RPMI7951 (cell line): ENCODE results near the gene ROPN1B. TPM values are rescaled to one million over a fixed set of nuclear protein-coding genes. Genes with fewer than 3 reads are reported as not detected.

Source experiments
- DNase-seq: peaks from one replicate; pipeline ENCODE4 v3.0.0-alpha.2; 2012; ENCODE audit warnings: low read depth
- total RNA-seq: library from RNA; depleted of rRNA; stranded (reverse); fragments of >200 nt; shearing (Covaris generic); gene quantifications from 2 replicates; pipeline ENCODE4 v1.2.3, GENCODE V29; 2014

Gene ROPN1B
- total RNA-seq, 1 experiment from 2014 or later, result 1.3 TPM

DNA sequence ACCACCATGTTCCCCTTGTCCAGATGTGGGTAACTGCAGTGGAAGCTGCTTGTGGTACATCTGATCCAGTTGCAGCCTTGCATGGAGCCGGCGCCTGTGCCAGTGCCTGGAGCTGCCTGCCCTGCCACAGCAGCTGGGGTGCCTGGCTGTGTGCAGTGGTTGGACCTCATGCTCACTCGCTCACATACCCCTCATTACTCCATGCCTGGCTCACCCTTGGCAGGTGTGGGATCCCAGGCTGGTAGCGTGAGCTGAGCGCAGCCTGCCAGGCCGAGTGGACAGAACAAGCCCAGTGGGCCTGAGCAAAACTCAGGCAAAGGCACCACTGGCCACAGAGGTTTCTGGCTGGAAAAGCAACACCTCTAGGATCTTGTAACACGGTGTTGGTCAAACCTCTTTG is 35.7 kb downstream of the ROPN1B start:
- no peak for DNase-seq

DNA sequence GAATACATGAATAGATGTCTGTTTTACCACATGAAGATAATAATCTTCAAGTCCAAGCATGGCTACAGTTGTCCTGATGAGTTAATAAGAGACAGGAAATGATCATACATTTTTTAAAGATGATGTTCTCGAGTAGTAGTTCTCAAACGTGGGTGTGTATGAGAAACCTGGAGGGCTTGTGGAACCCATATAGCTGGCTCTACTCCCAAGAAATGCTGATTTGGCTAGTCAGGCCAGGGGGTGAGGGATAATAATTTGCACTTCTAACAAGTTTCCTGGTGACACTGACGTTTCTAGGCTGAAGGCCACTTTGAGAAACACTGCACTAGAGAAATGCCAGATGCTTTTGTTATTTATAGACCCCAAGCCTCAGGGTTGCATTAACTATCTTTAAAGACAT is 37.0 kb downstream of the ROPN1B start:
- peak; percentile 38 for DNase-seq

DNA sequence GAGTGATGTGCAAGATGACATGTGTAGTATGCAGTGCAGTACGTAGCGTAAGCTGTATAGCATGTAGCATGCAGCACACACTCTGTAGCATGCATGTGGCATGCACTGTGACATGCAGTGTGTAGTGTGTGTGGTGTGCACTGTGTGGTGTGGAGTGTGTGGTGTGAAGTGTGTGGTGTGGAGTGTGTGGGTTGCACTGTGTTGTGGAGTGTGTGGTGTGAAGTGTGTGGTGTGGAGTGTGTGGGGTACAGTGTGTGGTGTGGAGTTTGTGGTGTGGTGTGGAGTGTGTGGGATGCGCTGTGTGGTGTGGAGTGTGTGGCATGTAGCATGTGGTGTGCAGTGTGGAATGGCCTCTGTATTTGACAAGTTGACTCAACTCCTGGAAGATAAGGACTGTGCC is 39.2 kb downstream of the ROPN1B start:
- DNase-seq, result no peak

DNA sequence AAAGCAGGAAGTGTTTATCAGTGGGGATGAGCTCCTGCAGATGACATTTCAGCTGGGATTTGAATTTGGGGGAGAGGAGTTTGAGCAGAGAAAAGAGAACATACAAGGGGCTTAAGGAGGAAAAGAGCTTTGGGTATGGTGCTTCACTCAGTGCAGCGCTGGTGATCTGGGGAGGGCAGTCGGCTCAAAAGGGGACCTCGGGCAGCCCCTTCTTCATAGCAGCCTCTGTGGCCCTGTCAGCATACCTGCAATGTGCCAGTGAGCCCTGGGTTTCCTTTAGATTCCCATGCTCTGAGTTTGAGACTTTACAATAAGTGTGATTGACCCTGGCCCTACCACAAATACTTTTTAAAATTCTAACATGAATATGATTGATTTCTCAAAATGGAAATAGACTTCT is 40.2 kb downstream of the ROPN1B start:
- DNase-seq, result no peak

- DNase-seq, result peak; percentile 68
Observed at GRCh38 chr3:126013751-126014156, 44.8 kb downstream of the ROPN1B start.

DNA sequence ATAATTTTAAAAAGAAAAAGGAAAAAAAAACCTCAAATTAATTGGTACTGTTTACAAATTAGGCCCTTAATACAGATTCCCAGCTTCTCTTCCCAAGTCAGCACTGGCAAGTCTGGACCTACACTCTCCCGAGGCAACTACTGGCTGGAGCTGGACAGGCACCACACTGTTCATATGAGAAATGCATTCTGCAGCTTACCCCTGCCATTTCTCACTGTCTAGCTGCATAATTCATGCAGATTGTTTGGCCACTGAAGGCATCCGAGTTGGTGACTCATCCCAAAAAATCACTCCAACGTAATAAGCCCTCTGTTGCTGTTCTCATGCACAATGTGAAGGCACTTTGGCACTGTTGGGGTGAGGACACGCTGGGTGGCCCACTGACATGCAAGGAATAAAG is 45.3 kb downstream of the ROPN1B start:
- peak; percentile 59 for DNase-seq

DNA sequence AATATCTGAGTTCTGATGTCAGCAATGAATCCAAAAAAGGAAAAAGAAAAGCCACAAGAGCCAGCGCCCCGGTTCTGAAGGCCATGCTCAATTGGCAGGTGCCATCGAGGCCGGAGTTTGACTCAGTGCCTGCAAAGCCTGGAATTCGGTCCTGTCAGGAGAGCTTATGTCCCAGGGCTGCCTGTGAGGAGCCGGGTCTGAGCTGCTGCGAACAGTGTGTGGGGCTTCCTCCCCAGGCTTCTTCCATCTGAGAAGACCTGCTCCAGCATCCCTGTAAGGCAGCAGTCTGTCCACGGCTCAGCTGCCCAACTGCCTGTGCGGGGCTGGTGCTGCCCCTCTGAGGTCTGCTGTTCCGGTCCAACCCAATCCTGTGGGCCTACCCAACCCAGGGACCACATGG is 46.1 kb downstream of the ROPN1B start:
- no peak for DNase-seq

- no peak for DNase-seq
Observed at GRCh38 chr3:126016616-126017015, 47.6 kb downstream of the ROPN1B start.

DNA sequence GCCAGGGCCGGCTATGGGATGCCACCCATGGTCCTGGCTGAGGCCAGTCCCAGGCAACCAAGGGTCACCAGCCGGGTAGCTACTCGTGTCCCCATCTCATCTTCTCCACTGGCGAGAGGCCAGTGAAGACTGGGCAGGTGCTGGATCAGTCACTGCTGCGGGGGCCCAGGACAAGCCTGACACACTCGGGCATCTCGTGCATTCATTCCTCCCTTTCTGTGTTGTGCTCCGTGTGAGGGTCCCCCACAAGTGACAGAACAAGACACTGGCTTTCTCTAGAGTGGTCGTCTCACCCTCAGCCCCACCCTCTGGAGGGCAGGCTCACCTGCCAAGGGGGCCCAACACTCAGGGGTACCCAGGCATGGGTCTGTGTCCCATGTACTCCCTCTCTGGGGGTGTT is 48.4 kb downstream of the ROPN1B start:
- no peak for DNase-seq

- no peak for DNase-seq
Observed at GRCh38 chr3:126018545-126018944, 49.6 kb downstream of the ROPN1B start.

GRCh38 chr3:126018995-126019394 is 50.0 kb downstream of the ROPN1B start:
- no peak for DNase-seq

- no peak for DNase-seq
Observed at GRCh38 chr3:126019683-126020082, 50.7 kb downstream of the ROPN1B start.

GRCh38 chr3:126021224-126021623 is 52.2 kb downstream of the ROPN1B start:
- DNase-seq, result no peak

DNA sequence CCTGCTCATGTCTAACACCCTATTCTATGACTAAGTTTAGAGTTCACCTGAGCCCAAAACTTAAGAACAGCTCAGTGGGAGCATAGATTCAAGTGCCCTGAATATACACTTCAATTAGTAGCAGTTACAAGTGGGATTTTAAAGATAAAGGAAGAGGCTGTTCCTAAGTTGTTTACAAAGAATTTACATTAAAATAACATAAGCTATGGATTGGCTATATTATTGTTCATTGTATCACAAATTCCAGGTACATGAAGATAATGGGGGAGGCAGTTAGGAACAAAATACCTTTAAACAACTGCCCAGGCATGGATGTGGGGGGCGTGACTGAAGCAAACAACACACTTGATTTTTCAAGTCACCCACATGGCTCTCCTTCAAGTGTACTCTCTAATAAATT is 52.7 kb downstream of the ROPN1B start:
- no peak for DNase-seq

GRCh38 chr3:126022741-126023359 is 53.9 kb downstream of the ROPN1B start:
- DNase-seq, result no peak

GRCh38 chr3:126023390-126023789 is 54.4 kb downstream of the ROPN1B start:
- DNase-seq, result no peak

DNA sequence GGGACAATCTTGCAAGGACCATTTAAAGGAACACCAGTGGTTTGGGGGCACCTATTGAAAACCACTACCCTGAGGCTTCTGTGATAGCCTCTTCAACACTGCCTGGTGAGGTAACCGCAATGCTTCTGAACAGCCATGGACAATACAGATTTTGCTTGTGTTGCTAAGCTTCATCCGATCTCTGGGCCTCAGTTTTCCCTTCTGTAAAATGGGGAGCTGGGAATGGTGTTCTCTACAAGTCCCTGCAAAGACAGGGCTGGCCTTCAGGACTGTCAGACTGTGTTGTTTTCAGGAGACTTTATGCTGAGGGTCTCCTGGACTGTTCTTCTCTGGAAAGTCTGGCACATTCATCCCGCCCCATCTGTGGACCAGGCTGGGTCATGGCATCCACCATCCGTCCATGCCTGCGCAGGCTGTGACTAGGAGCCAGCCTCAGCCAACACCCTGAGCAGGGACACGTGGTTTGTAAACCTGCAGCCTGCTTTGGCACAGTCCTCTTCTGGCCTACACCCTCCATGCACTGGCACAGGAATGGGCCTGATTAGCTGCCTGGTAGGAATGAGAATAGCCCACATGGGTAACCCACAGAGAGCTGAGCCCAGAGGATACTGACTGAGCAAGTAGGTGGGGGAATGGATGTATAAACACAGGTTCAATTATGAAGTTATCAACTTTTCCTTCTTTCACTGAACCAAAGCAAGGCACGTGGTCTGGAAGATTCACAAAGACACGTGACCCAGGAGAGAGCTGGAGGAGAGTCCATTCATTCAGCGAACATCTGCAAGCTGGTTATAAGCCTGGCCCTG is 55.3 kb downstream of the ROPN1B start:
- DNase-seq, result no peak

DNA sequence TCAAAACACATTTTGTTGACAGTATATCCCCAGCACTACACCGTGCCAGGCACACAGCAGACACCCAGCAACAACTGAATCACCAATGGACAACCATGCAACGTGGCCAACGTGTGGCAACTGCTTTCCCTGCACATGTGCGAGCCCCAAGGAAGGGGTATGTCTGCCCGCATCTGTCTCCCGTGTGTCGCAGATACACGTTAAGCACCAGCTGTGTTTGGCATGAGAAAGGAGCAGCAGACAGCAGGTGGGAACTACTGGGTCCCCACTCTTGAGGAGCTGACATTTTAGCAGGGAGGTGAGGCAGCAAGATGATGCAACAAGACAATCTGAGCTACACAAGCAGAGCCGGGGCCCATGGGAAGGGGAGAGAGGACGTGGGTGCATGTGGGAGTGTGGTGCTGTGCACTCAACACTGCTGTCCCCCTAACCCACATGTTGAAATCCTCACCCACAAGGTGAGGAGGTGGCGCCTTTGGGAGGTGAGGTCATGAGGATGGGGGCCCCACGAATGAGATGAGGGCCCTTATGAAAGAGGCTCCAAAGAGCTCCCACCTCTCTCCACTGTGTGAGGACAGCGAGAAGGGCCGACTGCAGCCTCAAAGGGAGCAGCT is 56.2 kb downstream of the ROPN1B start:
- no peak for DNase-seq

GRCh38 chr3:126025862-126026261 is 56.9 kb downstream of the ROPN1B start:
- DNase-seq, result no peak

GRCh38 chr3:126026277-126026751 is 57.3 kb downstream of the ROPN1B start:
- no peak for DNase-seq

DNA sequence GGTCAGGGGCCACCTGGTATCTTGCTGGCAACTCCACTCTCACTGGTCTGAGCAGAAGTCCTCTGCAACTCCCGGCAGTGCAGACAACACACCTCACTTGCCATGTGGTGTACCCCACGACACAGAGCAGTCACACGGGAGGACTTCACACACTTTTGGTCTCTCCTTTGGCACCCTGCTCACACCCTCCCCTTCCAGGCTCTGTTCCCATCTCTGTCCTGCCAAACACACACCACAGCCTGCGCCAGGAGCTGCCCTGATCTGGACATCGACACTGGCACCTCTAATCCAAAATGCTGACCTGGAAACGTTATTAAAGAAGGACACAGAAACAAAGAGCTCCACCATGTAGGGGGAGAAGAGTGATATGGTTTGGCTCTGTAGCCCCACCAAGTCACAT is 57.8 kb downstream of the ROPN1B start:
- DNase-seq, result no peak

DNA sequence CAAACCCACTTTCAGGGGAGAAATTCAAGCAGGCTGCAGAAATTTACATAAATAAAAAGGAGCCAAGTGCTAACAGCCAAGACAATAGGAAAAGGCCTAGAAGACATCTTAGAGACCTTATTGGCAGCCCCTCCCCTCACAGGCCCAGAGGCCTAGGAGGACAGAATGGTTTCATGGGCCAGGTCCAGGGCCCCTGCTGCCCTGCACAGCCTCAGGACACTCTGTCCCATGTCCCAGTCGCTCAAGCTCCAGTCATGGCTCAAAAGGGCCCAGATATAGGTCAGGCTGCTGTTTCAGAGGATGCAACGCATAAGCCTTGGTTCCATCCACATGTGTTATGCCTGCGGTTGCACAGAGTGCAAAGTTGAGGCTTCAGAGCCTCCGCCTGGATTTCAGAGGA is 59.1 kb downstream of the ROPN1B start:
- DNase-seq, result no peak

GRCh38 chr3:126029241-126029640 is 60.3 kb downstream of the ROPN1B start:
- no peak for DNase-seq
